CD4-positive, alpha-beta T cell treated with Interleukin-1 beta for 1 hour (primary cell): ENCODE data around the gene SLC38A2.
A peak's percentile ranks its signal among the peaks of the same experiment; 100 is the strongest.

Source experiments
- DNase-seq, 2 donors: peaks; one replicate each; pipeline ENCODE4 v3.0.0-alpha.2; 2020 to 2022

The SLC38A2 gene

DNA sequence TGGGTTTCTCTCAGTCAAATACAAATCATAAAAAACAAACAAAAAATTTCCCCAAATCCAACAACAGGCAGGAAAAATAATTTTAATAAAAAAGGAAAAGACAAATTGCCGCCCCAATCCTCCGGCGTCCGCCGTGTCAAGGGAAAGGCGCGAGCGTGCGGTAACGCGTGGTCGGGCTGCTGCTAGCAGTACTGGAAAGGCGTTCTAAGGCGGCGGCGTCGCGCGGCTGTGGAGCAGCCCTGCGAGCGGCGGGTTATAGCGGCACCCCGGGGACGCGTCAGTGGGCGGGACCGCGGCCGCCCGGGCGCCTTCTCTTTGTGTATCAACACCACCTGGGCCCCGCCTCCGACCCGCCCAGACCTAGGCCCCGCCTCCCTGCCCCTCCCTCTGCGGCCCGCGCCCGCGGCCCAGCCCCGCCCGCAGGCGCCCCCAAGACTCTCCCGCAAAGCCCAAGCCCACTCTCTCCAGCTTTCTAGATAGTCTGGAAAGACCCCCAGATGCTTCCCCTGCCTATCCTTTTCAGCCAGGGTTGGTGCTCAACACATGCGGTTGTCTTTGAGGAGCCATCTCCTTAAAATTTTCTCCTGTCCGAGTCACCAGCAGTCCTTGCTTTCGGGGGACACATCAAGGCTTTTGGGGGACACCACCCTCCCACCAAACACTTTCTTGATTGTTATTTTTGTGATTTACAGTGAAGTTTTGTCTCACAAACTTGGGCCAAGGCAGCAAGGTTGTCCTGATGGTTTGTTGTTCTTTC, at the start of gene SLC38A2:
SLC38A2 (minus strand) TSS at position 230 of the 757 bp plus-strand sequence. CDS start 1,480 bp downstream, outside the sequence.
- peak; percentile 96 to 97 for DNase-seq

DNA sequence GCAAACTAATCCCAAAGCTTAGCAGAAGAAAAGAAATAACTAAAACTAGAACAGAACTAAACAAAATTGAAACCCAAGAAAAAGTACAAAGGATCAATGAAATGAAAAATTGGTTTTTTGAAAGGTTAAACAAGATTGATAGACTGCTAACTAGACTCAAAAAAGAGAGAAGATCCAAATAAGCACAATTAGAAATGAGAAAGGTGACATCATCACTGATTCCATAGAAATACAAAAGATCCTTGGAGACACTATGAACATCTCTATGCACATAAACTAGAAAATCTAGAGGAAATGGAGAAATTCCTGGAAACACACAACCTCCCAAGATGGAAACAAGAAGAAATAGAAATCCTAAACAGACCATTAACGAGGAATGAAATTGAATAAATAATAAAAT, 47.1 kb upstream of the SLC38A2 start:
- DNase-seq: no peak

DNA sequence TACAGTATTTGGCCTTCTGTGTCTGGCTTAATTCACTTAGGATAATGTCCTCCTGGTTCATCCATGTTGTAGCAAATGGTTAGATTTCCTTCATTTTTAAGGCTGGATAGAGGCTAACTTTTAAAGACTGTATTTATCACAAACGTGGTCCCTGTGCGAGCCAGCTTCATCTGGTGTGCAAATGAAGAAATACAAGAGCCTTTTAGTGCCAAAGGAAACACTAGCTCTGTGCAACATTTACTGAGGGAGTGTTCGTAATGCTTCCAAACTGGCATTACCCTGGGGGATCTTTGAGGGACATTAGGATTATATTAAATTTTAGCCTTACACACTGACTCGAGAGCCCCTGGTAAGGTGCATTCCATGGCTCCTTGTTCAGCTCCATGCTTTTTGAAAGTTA, 43.0 kb upstream of the SLC38A2 start:
- no peak for DNase-seq

DNA sequence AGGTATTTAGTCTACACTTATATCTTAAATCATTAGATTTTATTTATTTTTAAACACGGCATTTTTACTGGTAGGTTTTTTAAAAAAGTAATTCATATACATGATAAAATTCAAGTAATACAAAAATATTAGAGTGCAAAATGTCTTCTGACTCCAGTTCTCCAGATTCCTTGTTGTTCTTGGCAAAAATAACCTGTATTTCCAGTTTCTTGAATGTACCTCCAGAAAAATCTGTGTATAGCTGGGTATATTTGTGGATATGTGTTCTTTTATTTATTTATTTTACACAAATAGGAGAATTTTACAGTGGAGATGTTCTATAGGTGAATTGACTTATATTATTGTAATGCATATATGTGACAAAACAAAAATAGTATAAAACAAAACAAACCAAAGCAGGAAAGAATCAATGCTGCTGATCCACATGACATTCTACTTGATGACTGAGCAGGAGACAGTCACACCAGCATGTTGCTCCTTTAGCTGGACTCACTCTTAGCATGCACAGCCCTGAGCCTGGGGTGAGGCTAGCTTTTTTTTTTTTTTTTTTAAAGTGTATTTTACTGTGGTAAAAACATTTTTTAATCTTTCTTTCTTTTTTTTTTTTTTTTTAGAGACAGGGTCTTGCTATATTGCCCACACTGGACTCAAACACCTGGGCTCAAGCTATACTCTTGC, 42.2 kb upstream of the SLC38A2 start:
- no peak for DNase-seq

DNA sequence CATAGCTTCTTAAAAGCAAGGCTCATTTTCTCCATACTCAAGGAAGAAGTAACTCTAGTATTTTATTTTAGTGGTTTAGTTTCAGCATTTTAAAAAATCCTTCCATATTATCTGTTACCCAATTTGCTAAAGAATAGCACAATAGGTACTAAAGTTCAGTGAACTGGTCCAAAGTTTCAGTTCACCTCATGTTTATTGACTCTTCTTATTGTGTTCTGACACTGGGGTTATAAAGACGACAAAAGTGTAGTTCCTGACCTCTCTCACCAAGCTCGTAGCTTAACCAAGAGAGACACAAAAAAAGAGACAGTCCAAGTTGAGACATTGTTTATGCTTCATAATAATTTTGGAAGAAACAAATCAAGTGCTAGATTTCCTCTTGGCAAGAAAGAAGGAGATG, 40.8 kb upstream of the SLC38A2 start:
- no peak for DNase-seq

DNA sequence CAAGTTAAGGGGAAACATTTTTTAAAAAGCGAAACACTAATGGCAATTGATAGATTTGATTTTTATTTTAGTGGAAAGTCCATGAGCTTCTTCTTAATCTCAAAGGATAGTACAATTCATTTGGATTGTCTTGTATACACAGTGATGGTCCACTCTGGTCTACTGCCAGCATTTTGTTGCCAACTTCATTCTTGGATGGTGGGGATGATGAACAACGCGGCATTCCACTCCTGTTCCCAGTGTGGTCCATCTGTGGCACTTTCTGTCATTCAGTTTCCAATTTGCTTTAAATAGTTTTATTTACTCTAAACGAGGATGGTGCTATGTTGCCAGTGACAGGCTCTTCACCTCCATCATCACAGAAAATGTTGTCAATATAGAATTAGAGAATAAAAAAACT, 40.3 kb upstream of the SLC38A2 start:
- no peak for DNase-seq

DNA sequence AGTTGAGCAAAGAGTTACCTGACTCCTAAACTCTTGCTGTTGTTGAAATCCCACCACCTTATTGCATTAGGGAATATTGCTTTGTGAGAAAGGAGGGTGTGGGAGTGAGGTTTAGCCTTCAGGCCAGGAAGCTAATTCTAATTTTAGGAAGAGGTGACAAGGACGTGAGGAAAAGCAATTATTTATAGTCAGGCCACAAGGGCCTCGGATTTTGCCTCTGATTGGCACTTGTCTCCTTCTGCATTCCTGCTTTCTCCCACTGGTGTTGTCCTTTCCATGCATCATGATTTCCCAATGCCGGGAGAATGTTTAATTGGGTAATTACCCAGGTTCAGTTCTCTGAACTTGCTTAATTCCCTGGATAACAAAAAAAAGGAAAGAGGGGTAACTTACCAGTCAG, 37.9 kb upstream of the SLC38A2 start:
- no peak for DNase-seq

DNA sequence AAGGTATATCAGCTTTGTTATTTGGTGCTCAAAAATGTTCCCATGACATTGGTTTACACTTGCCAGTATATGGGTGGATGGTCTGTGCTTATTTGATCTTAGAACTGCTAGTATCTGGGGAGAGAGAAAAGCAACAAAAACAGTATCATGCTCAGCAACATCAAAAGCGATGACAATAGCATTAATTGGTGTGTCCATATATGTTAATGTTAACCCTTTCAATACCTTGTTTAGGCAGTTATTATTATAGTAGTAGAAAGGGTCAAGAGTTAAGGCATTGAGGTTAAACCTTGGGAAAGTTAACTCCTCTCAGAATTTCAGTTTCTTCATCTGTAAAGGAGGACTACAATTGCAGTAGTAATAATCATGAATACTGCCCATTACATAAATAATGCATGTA, 37.4 kb upstream of the SLC38A2 start:
- DNase-seq: no peak

DNA sequence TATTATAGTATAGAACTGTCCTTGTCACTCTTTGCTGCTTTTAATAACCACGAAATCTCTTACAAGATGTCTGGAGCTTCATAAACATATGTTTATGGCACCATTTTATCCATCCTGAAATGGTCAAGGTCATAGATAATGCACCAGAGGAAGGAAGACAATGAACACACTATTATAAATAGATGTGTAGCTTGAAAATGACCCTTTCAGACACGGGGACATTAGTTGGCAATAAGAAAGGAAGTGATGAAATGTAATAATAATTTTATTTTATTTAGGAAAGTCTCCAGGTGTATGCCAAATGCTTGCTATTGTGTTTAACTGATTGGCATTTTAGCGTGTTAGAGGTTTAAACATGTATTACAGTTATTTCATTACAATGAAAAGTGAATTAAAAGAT, 36.8 kb upstream of the SLC38A2 start:
- DNase-seq: no peak

DNA sequence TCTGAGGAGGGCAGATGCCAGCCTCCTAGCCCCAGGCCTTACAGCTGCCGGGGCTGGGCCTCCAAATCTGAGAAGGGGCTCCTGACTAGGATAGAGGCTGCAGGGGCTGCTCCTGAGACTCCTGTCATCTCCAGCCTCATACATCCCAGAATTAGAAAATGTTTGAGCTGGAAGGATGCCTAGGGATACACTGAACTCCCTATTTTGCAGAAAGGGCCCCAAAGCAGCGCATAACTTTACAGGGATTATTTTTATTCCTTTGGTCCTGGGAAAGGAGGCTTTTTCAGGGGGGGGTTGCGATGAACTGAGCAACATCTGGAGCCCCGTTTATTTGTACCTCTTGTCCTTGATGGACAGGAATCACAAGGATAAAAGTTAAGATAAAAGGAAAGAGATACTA, 35.9 kb upstream of the SLC38A2 start:
- DNase-seq: no peak

DNA sequence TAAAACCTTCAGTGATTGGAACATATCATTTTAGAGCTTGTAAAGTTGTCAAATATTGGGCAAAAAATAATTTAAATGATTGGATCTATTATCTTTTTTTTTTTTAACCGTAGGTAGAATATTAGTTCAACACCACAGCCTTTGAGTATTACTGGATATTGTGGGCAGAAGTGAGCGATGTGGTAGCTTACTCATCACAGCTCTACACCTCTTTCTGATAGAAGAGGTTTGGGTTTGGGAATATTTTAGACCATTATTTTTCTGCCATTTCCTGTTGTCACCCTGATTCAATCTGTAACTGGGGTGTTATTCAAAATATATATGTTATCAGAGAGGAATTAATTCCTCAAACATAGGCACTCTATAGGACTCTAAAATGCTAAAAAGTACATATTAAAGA, 34.8 kb upstream of the SLC38A2 start:
- DNase-seq: no peak

DNA sequence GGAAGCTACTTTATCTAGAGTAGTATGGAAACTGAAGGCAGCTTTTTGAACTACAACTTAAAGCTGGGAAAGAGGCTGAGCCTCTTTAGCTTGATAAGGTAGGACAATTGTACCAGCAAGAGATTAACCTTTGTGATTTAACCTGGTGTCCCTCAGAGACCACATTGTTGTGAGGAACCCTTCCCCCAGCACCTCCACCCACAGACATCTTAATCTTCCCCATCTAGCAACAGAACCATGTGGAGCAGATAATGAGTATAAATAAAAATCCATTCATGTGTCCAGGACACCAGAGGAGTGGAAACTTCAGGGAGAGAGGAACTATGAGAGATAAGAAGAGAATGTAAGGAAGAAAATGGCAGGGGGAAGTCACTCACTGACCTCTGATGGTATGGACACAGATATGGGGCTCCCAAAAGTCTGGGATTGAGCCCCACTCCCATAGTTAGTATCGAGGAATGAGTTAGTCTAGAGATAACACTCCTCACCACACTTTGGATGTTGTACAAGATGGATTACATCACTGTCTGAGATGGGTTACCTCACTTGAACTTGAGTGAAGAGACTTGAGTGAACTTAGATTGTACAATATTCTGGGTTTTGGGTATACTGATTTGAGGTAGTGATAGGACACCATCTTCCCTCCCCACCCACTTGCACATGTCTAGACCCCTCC, 33.9 kb upstream of the SLC38A2 start:
- DNase-seq: no peak

DNA sequence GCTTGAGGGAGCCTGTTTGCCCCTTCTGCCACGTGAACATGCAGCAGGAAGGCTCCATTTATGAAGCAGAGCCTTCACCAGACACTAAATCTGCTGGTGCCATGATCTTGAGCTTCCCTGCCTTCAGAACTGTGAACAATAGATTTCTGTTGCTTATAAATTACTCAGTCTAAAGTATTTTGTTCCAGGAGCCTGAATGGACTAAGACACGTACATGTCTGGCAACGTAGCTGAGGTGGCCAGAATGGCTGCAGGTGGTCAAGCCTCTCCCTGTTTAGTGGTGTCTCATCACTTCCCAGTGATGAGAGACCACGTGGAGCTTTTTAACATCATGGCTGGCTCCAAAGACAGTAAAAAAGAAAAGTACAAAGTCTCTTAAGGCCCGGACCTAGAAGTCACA, 32.2 kb upstream of the SLC38A2 start:
- DNase-seq: no peak

DNA sequence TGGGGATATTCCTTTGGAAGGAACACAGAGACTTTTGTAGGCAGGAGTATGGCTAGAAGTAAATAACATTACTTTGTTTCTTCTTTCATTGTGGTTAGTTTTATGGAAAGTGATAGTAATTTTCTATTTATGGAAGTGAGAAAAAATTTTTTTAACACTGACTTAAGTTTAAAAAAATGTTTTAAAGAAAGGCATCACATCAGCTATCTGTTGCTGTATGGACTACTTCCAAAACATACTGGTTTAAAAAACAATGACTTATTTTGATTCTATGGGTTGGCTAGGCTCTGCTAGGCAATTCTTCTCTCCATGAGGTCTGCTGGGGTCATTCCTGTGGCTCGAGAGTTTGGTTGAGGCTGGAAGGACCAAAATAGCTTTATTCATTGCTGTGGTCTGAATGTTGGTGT, 31.7 kb upstream of the SLC38A2 start:
- no peak for DNase-seq

DNA sequence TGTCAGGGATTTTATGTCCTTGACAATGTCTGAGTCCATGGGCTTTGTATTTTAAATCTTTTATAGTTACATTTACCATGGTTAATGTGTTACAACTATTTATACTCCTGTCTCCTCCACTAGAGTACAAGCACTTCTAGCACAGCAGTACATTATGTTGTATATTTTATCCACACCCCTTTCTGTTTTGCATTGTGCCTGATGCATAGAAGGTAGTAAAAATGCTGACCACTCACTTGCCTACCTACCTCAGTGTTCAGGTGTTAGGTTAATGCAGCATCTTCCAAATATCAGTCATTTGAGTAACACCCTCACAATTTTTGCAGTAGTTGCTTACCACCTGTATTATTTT, 31.1 kb upstream of the SLC38A2 start:
- DNase-seq: no peak

DNA sequence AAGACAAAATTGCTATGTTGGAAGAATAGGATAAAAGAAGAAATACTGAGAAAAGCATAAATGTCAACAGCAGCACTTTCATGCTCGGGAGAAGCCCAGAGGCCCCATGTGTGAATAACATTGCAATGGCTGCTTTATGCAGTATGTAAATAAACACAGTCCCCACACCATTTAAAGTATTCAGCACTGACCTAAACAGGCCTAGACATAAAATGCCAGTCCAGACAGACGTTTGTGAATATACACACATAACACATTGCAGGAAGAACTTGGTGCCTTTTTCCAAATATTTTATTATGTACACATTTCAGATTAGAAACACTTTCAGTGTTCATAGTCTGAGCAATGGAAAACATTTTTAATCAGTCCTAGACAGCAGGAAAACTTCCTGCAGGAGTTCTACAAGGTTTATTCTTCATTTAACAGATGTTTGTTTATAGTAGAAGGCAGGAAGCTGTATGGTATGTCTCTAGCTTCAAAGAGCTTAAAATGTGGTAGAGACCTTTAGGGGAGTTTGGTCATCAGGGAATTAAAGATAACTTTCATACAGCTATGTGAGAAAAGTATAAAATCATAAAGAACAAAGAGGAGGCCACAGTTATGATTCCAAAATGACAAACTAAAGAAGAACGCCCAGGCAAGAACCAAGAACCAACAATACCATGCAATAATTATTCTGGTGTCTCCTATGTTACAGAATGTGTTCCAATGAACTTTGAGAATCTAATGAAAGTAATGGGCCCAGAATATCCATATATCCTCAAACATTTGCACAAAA, 30.6 kb upstream of the SLC38A2 start:
- no peak for DNase-seq

DNA sequence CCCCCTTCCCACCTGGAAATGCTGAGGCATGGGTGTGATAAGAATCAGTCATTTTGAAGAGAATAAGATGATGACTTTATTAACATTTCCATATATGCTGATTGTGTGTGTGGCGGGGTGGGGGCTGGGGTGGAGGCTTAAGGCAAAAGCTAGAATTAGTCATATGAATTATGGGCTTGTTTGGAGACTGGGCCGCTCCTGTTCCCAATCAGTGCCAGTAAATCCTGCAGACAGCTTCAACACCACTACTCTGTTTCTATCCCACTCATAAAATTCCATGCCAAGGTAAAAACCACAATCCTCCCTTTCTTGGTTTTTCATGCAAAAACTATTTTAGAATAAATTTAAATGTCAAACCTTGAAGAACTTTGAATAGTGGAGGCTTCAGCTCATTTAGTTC, 29.9 kb upstream of the SLC38A2 start:
- no peak for DNase-seq

DNA sequence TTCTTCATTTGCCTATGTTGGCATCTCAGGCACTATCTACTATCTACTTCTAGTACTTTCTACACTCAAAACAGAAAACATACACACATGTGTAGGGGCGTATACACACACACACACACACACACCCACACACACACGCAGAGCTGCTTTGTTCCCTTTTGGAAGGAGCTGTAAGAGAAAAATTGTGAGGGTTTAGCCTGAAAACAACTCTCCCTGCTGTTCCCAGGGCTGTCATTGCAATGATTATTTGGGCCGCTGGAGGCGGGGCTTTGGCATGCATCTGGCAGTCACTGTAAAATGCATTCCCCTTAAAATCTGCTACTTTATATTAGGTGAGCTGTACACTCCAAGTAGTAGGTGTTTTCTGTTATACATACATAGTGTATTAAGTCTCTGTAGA, 29.1 kb upstream of the SLC38A2 start:
- no peak for DNase-seq

DNA sequence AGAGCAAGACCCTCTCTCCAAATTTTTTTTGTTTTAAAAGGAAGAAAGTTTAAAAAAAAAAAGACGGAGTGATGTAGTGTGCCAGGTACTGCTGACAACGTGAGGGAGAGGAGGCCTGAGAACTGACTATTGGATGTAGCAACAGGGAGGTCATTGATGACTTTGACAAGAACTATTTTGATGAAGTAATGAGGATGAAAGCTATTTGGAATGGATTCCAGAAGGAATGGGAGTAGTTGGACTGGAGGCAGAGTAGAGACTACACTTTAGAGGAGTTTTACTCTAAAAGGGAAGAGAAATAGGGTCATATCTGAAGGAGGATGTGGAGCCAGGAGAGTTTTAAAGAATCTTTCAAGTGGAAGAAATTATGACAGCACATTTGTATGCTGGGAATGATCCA, 27.8 kb upstream of the SLC38A2 start:
- DNase-seq: no peak

DNA sequence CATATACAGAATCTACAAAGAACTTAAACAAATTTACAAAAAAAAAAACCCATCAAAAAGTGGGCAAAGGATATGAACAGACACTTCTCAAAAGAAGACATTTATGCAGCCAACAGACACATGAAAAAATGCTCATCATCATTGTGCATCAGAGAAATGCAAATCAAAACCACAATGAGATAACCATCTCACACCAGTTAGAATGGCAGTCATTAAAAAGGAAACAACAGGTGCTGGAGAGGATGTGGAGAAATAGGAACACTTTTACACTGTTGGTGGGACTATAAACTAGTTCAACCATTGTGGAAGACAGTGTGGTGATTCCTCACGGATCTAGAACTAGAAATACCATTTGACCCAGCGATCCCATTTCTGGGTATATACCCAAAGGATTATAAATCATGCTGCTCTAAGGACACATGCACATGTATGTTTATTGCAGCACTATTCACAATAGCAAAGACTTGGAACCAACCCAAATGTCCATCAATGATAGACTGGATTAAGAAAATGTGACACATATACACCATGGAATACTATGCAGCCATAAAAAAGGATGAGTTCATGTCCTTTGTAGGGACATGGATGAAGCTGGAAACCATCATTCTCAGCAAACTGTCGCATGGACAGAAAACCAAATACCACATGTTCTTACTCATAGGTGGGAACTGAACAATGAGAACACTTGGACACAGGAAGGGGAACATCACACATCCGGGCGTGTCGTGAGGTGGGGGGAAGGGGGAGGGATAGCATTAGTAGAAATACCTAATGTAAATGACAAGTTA, 27.1 kb upstream of the SLC38A2 start:
- peak in 1 of 2 donors; percentile 58 for DNase-seq

DNA sequence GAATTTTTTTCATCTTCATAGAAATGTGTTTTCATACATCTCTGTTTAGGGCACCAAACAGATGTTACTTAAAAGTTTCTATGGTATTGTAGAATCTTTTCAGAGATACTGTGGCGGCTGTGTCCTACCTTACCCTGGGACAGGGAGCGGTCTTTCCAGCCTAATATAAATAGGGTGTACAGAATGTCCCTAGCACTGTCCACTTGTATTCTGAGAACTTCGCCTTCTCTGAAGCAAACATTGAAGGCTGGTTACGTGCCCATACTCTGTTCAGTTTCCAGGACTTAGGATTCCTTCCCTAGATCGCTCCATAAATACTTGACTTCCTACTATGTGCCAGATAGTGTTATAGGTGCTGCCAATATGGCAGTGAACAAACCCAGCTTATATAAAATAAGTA, 24.3 kb upstream of the SLC38A2 start:
- DNase-seq: no peak

DNA sequence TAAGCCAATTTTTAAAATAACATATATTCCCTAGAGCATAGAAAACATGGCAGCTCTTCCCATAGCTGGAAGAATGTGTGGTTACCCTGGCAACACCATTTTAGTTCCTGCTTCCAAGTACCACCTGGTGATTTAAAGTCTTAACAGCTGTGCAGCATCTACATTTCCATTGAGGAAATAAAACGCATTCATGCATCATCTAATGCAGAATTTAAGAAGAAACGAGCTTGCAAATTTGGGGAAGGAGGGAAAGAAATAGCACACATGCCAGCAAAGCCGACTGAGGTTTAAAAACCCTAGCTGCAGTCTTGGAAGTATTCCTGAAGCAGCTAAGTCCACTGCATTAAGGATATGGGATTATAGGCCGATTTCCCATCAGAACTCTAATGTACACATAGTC, 22.8 kb upstream of the SLC38A2 start:
- DNase-seq: no peak

DNA sequence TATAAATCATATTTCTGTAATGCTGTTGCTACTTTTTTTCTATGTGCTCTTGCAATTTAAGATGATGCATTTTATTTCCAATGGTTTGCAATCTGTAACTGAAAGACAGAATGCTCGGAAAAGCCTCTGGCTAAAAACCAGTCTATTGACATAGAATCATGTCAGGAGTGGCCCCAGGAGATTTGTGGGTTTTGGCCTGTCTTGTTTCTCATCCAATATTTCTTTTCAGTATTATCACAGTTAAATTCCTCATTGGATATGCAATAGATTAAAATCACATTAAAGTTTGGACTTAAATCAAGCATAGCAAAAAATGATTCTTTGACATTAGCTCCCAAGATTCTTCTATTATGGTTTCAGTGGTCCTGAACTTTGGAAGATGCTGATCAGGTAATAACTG, 19.1 kb upstream of the SLC38A2 start:
- no peak for DNase-seq
